Psoas muscle (tissue), 8 donors: ENCODE results near the gene ZNF277. TPM values are rescaled to one million over a fixed set of nuclear protein-coding genes. Genes with fewer than 3 reads are reported as not detected.

ENCODE experiments used
- ATAC-seq, 4 donors: fragments of 200-7000 bp; cut with Tn5 transposase; one replicate each; pipeline ENCODE4 v1.9.1; 2020; ENCODE audit warnings: moderate library complexity in 3 of 4, mild to moderate bottlenecking in 2 of 4
- DNase-seq, 2 donors: peaks; one replicate each; pipeline ENCODE4 v3.0.0-alpha.2; 2020
- H3K27ac ChIP-seq: fragments of 200-600 bp; one replicate; pipeline ENCODE4 v1.8.0; 2022
- H3K27me3 ChIP-seq, 3 donors: fragments of 200-600 bp in 1 of 3; one replicate each; pipeline versions ENCODE4 v1.6.1 to v1.8.0; 2013 to 2022; ENCODE audit warnings: low read length in 2 of 3, mild to moderate bottlenecking in 2 of 3, moderate library complexity in 1 of 3; ENCODE audit not compliant: insufficient read depth in 3 of 3
- H3K36me3 ChIP-seq, 2 donors: fragments of 200-600 bp in 1 of 2; one replicate each; pipeline versions ENCODE4 v1.6.1 to v1.8.0; 2013 to 2022; ENCODE audit warnings: low read depth in 1 of 2, mild to moderate bottlenecking in 1 of 2, moderate library complexity in 1 of 2; ENCODE audit not compliant: insufficient read depth in 1 of 2
- H3K4me1 ChIP-seq: fragments of 200-600 bp; one replicate; pipeline ENCODE4 v1.8.0; 2022
- H3K4me3 ChIP-seq: fragments of 200-600 bp; one replicate; pipeline ENCODE4 v1.8.0; 2022; ENCODE audit warnings: mild to moderate bottlenecking
- H3K9me3 ChIP-seq: fragments of 200-600 bp; one replicate; pipeline ENCODE4 v1.8.0; 2022
- CTCF ChIP-seq: fragments of 200-600 bp; IDR thresholded peaks from one replicate; pipeline ENCODE4 v1.8.0; 2022; ENCODE audit warnings: antibody characterized with exemption
- WGBS, 3 donors: extraction: QIAGEN DNeasy Blood & Tissue Kit; methylation state at CpG; one replicate each; pipeline versions ENCODE4 v1.1.6 to v1.1.7; 2013; 5-methylcytosine and 5-hydroxymethylcytosine counted together
- intact Hi-C, 2 donors: fragments of 100-400 bp; cut with DNase I; formaldehyde crosslinking; loops; one replicate each; pipeline versions ENCODE4 v1.11.0 to v1.14.2; 2022
- polyA plus RNA-seq, 3 donors: library from polyadenylated mRNA; stranded (reverse); fragments of 200-250 nt; gene quantifications; one replicate each; pipeline ENCODE4 v1.2.3, GENCODE V29; 2013
- total RNA-seq, 4 donors: library from RNA; stranded (reverse); fragmentation: NEBNext Ultra II Directional in 2 of 4; extraction: Animal tissue kit (Norgen Biotek cat#: 25700) in 2 of 4; gene quantifications; one replicate each; pipeline versions ENCODE4 v1.2.1 to v1.2.4, GENCODE V29; 2021 to 2023
- donor health status: healthy with polysubstance abuse.
- donor health status: DM: no; HTN: no; CAD: no; lungs with moderate emphysema.
- donor health status: Bipolar disorder and iron deficiency.
- donor health status: healthy.
- donor health status: DM: yes; HTN: yes; CAD: no.
- donor health status: DM: no; HTN: no; CAD: no.
- donor health status: DM: no; HTN: no; CAD: no.
- donor health status: DM: yes; HTN: yes; CAD: no.

Gene ZNF277
- total and polyA plus RNA-seq, 7 donors, result 6.9 to 16.7 (median 11.6) TPM

DNA sequence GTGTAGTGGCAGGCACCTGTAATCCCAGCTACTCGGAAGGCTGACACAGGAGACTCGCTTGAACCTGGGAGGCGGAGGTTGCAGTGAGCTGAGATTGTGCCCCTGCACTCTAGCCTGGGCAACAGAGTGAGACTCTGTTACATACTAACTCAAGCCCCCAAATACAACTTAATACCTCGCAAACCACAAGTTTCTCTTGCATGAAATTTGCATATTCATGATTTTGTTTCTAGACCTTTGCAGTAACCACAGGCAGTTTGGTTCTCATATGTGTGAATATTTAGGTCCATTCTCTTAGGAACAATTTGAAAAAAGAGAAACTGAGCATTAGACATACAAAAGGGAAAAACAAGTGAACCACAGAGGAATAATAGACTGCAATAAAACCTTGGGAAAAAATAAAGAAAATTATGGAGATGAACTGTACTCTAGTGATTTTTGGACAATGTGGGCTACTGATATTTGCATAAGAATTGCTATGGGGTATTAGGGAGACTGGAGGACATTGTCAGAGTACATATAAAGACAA lies 77.0 kb downstream of the ZNF277 start:
- no peak overlapping the region for H3K27ac ChIP-seq
- WGBS, 3 donors, result 93 to 99% (median 95%) methylated on average over 4 of the region's 4 CpGs
- TF ChIP-seq CTCF, result no peak
- peaks cover 0 to 5% of the 10 kb centered on the region in 2 donors for H3K36me3 ChIP-seq
- no peaks in the 10 kb centered on the region for H3K4me1 ChIP-seq
- no peak overlapping the region for H3K4me3 ChIP-seq
- H3K9me3 ChIP-seq, result no peaks in the 10 kb centered on the region
- H3K27me3 ChIP-seq, result no peaks in the 10 kb centered on the region
- no peak for DNase-seq
- intact Hi-C loops, result no loop called here
- no peak for ATAC-seq

GRCh38 chr7:112286250-112287086 lies 80.0 kb downstream of the ZNF277 start:
- no peak for TF ChIP-seq CTCF
- intact Hi-C loops, result no loop called here
- no peaks in the 10 kb centered on the region for H3K9me3 ChIP-seq
- H3K27me3 ChIP-seq, result no peaks in the 10 kb centered on the region
- no peaks in the 10 kb centered on the region for H3K4me1 ChIP-seq
- no peak for ATAC-seq
- no peak overlapping the region for H3K27ac ChIP-seq
- DNase-seq, result no peak
- WGBS, 3 donors, result 62 to 64% (median 64%) methylated on average over 5 of the region's 5 CpGs
- H3K36me3 ChIP-seq, result peaks cover 0 to 8% of the 10 kb centered on the region in 2 donors
- H3K4me3 ChIP-seq, result no peak overlapping the region

- TF ChIP-seq CTCF, result no peak
- Histone ChIP-seq H3K9me3 (no peaks in the 10 kb centered on the region), H3K4me3 (no peak overlapping the region), H3K27ac (no peak overlapping the region), H3K36me3 (peaks cover 0 to 8% of the 10 kb centered on the region in 2 donors), H3K4me1 (no peaks in the 10 kb centered on the region), H3K27me3 (no peaks in the 10 kb centered on the region)
- WGBS, 3 donors, result 95 to 96% (median 96%) methylated on average over 3 of the region's 3 CpGs
- intact Hi-C loops, result no loop called here
- DNase-seq, result no peak
- no peak for ATAC-seq
Measured at GRCh38 chr7:112288301-112288700, 81.8 kb downstream of the ZNF277 start.

- H3K27me3 ChIP-seq, result no peaks in the 10 kb centered on the region
- no peak overlapping the region for H3K27ac ChIP-seq
- TF ChIP-seq CTCF, result no peak
- H3K4me3 ChIP-seq, result no peak overlapping the region
- DNase-seq, result no peak
- no peaks in the 10 kb centered on the region for H3K9me3 ChIP-seq
- peaks cover 0 to 8% of the 10 kb centered on the region in 2 donors for H3K36me3 ChIP-seq
- no peaks in the 10 kb centered on the region for H3K4me1 ChIP-seq
- no peak for ATAC-seq
- intact Hi-C loops, result no loop called here
- 91 to 97% (median 95%) methylated on average over 5 of the region's 5 CpGs for WGBS, 3 donors
Measured at GRCh38 chr7:112290065-112290464, 83.6 kb downstream of the ZNF277 start.
